NCI-H748 treated with DMSO at 0.1 percent for 48 hours (cell line): ENCODE data around the gene AGXT2.
"Not testable (repeated sequence)": the region's sequence is repeated elsewhere in the genome, so short reads cannot be mapped to it uniquely, and the experiment has no call there.

Experiments used
- DNase-seq: peaks from one replicate; lab custom pipeline; 2025; lab: John Stamatoyannopoulos, UW

AGXT2 gene

DNA sequence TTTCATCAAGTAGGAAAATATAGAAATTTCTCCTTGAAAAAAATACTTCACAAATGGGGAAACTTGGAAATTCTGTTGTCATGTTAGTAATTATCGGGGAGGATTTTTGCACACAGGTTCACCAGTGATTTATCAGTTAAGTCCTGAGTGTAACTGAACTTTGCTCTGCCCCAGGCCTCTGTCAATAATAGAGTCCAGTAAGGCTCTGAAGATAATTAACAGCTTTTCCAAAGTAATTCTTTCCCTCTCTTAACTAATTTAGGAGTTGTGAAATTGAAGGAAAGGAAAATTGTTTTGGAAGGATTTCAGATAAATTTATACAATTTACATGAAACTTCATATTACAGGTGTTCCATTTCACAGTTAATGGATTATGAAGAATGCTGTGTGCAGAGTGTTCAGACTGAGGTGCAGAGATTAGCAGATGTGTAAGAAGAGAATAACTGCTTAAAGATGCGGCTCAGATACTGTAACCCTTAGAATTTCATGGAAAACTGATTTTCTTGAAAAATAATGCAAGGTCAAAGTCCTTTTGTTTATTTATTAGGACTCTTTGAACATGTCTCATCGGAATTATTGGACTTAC lies 2.9 kb upstream of the AGXT2 start:
- no peak for DNase-seq

DNA sequence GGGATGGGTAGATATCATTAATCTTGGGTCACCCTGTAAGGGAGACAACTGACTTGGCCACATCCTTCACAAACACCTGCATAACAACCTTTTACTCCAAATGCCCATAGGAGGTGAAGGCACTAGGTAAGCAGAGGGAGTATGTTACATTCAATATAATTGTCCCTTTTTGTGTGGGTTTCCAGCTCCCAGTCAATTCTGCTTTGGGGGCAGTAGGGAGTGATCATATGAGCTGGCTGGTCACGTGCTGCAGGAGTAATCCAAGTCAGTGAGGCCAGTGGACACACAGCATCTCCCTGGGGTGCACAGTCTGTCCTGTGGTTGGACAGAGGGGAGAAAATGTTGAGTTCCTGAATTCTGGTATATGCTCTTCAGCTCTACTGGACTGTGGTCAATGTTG lies 1.2 kb upstream of the AGXT2 start:
- no peak for DNase-seq

DNA sequence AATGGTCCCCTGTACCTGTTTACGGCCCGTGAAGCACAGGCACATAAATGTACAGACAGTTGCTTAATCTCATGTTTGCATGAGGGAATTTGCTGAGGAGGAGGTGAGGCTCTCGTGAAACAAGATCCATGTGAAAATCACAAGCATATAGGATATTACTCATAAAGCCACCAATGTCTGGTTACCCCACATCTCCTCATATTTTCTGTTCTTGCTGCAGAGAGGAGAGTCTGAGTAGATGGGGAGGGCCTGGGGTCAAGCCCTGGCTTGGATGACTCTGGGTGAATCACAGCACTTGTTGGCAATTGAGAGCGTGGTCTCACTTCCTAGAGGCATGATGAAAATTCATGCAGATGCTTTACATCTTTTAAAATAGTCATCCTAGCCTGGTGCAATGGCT lies 975 bp downstream of the AGXT2 start:
- DNase-seq: no peak

DNA sequence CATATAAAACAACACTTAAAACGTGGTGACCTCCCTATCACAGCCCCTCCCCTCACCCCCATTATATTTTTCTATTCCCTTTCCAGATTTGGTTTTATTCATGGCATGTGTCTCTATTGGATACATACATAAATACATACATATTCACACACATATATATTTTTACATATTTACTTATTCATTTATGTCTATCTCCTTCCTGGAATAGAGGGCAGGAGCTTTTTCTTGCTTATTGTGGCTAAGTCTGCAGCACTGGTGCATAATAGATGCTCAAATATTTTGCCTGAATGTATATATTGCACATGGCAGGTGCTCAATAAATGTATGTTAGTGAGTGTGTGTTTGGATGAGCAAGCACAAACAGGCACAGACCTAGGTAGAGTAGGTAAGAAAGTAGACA lies 2.5 kb downstream of the AGXT2 start:
- DNase-seq: no peak

- no peak for DNase-seq
Observed at GRCh38 chr5:35044649-35045048, 3.1 kb downstream of the AGXT2 start.

- DNase-seq: no peak
Observed at GRCh38 chr5:35042781-35043180, 5.0 kb downstream of the AGXT2 start.

GRCh38 chr5:35041261-35041660 lies 6.5 kb downstream of the AGXT2 start:
- DNase-seq: no peak

DNA sequence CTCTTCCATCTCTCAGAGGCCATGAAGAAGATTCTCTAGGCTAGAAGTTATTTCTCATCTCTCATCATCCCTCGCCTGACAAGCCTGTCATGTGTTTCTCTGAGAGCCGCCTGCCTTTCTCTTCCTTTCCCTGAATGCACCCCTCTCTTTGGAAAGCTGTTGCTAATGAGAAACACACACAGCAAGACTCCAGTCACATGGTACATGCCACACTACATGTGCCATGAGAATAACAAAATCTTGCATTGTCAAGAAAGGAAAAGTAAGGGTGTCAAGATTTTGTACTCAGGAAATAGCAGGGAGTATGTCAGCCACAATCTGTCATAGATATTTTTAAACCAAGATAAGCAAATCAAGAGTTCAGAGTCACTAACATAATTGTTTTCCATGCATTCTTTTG lies 8.9 kb downstream of the AGXT2 start:
- DNase-seq: no peak

- DNase-seq: no peak
Observed at GRCh38 chr5:35036536-35036935, 11.2 kb downstream of the AGXT2 start.

GRCh38 chr5:35035929-35036328 lies 11.8 kb downstream of the AGXT2 start:
- not testable (repeated sequence) for DNase-seq

- DNase-seq: no peak
Observed at GRCh38 chr5:35035271-35035670, 12.5 kb downstream of the AGXT2 start.

- DNase-seq: no peak
Observed at GRCh38 chr5:35032356-35032755, 15.4 kb downstream of the AGXT2 start.

DNA sequence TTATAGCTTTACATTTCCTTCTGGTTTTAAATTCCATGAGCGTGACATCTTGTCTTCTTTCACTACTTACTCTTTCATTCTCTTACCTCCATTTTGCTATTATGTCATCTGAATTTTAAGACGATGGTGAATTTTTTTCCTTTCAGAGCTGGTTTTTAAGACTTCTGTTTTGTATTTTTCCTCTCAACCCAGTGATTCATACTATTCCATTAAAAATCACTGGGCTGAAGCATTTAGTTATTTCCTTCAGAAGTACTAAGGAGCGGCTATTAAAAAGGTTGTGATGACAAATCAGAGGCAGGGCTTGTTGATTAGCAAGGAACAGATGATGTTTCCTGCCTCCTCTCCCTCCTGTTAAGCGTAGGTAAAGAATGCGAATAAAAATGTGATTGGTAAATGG lies 16.5 kb downstream of the AGXT2 start:
- no peak for DNase-seq

DNA sequence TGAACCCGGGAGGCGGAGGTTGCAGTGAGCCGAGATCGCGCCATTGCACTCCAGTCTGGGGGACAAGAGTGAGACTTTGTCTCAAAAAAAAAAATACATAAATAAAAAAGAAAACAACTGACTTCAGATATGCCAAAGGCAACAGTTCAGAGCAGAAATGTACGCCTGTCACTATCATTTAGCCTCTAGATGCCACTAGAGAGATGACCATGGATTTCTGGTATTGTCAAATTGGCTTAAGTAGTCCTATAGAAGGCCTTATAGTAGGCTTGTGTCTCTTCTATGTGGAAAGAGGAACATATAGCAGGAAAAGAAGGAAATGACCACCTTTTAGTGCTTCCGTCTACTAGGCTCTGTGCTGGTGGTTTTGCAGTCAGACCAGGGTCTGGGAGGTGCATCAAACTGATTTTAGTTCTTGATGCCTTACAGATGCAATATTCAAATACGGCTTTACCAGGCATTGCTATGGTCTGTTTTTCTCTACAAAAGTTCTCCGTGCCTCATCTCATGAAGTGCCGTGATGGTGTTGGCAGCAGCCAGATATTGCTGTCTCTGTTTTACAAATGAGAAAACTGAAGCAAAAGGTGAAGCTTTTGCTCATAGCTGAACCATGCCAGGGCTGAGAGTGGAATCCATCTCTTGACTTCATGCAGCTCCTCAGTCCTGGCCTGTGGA lies 17.2 kb downstream of the AGXT2 start:
- no peak for DNase-seq

GRCh38 chr5:35029333-35029732 lies 18.4 kb downstream of the AGXT2 start:
- no peak for DNase-seq

DNA sequence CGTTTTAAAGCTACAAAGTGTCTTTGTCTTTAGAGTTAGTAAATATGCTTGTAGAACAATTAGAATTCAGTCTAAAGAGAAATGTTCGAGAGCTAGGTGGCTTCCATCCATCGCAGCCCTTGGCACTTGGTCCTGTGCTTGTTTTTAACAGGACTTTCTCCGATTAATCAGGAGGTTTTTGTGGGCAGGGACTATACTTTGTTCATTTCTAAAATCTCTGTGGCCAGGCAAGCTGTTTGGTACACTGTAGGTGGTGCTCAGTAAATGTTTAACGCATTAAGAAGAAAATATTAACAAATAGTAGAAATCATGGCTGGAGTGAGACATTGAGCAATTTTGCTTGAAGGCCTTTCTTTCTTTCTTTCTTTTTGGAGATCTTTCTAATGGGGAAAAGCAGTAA lies 20.8 kb downstream of the AGXT2 start:
- no peak for DNase-seq

GRCh38 chr5:35026280-35026840 lies 21.4 kb downstream of the AGXT2 start:
- DNase-seq: no peak

- no peak for DNase-seq
Observed at GRCh38 chr5:35024911-35025510, 22.7 kb downstream of the AGXT2 start.

DNA sequence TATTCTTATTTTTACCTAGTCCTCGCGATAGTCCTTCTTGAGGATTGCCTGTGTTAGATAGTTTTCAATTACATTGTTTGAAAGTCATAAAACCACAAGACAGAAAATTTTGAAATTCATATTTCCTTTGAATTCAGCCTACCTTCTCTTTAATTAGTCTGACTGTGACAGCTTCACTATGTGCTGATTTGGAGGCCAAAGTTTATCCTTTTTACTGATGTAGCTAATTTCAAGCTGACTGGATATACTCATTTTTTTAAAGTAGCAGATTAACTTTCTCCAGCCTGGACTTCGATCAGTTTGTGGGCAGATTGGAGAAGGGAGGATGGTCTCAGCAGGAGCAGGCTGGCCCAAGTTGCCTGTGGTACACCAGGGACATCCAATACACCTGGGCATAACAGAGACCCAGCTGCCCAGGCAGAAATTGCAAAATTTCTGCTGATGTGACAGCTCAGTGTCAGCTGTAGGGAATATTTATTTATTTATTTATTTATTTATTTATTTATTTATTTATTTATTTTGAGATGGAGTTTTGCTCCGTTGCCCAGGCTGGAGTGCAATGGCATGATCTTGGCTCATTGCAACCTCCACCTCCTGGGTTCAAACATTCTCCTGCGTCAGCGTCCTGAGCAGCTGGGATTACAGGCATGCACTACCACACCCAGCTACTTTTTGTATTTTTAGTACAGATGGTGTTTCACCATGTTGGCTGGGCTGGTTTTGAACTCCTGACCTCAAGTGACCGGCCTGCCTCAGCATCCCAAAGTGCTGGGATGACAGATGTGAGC lies 24.2 kb downstream of the AGXT2 start:
- no peak for DNase-seq

DNA sequence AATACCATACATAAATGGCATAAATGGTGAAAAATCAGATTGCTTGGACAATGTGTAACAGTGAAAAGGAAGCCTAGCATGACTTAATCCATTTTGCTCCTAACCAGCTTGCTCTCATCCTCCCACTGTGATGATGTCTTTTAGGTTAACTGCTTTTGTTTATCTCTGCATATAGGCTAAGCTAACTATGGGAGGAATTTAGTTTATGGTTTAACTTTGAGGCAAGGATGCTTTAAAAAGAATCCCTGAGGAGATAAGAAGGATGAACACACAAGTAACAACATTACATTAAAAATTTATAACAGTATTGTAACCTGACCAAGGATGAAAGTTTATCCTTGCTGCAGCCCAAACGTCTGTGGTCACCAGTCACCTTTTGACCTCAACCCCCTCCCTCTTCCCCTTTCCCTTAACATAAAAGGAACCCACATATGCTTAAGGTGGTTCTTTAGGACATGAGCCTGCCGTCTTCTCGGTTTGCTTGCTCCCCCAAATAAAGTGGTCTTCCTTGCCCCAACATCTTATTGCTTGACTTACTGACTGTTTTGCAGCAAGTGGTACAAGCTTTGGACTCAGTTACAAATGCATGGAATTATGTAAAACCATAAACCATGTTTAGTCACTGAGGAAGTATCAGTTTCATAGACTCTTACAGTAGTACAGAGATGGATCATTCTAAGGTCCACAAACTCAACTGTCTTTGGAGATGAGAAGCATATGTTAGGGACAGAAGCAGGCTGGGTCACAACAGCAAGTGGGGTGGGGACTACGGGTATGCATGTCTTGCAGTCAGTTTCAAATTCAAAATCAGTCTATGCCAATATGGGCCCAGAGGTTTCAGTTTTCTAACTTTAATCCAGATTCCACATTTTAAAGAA lies 31.3 kb downstream of the AGXT2 start:
- no peak for DNase-seq

DNA sequence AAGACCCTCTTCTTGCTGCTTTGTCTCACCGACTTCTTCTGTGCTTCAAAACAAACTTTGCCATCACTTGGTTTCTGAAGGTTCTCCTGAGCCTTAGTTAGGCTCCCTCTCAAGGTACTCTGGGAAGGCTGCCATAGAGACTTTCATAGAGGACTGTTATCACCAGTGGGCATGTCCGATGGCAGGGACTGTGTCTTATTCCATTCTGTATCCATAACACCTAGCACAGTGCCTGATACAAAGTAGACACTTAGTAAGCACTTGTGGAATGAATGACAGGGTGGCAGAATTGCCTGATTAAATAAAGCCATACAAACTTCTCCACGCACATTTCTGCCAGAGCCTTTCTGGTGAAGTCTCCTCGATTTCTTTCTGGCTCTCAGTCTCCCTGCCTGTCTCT lies 32.7 kb downstream of the AGXT2 start:
- no peak for DNase-seq

- DNase-seq: no peak
Observed at GRCh38 chr5:35012796-35013195, 35.0 kb downstream of the AGXT2 start.
